Muscle of leg (tissue), 11 donors: ENCODE measurements around the gene KRTAP5-1. TPM values are rescaled to one million over a fixed set of nuclear protein-coding genes. Genes with fewer than 3 reads are reported as not detected.

Experiments
- DNase-seq: peaks from one replicate; pipeline ENCODE4 v3.0.0; 2013
- H3K27ac ChIP-seq: one replicate; pipeline ENCODE4 v1.5.1; 2013; ENCODE audit warnings: mild to moderate bottlenecking, low read length, control low read depth
- H3K27me3 ChIP-seq: one replicate; pipeline ENCODE4 v1.6.1; 2013; ENCODE audit warnings: low read length; ENCODE audit not compliant: control insufficient read depth, insufficient read depth
- H3K36me3 ChIP-seq: one replicate; pipeline ENCODE4 v1.6.1; 2013; ENCODE audit warnings: low read length; ENCODE audit not compliant: control insufficient read depth, insufficient read depth
- H3K4me1 ChIP-seq: one replicate; pipeline ENCODE4 v1.6.1; 2013; ENCODE audit warnings: low read length; ENCODE audit not compliant: control insufficient read depth, insufficient read depth
- H3K4me3 ChIP-seq: one replicate; pipeline ENCODE4 v1.5.1; 2013; ENCODE audit warnings: low read length, control low read depth
- H3K9me3 ChIP-seq: replicated peaks from 2 replicates; pipeline ENCODE4 v1.6.1; 2013; ENCODE audit warnings: low read depth, low read length; ENCODE audit not compliant: control insufficient read depth
- WGBS: methylation state at CpG from one replicate; pipeline ENCODE4 v1.1.5; 2013; ENCODE audit warnings: missing lambda C conversion rate; ENCODE audit not compliant: insufficient coverage; 5-methylcytosine and 5-hydroxymethylcytosine counted together
- polyA plus RNA-seq, 8 donors: library from polyadenylated mRNA; unstranded; fragments of 120-200 nt; gene quantifications; one replicate each; pipeline versions ENCODE4 v1.2.1 to v1.2.3, GENCODE V29; 2013; ENCODE audit warnings: inconsistent platforms in 1 of 8, low replicate concordance in 1 of 8; ENCODE audit not compliant: insufficient read length in 8 of 8, insufficient read depth in 1 of 8
- total RNA-seq: library from RNA; stranded (reverse); fragments of 120-200 nt; gene quantifications from one replicate; pipeline ENCODE4 v1.2.4, GENCODE V29; 2013

KRTAP5-1 gene
- total and polyA plus RNA-seq, 9 donors: 0.26 to 0.97 (median 0.54) TPM; not detected in 1

- H3K36me3 ChIP-seq: peaks cover 8% of the 10 kb centered on the region
- H3K4me1 ChIP-seq: peaks cover 36% of the 10 kb centered on the region
- no peak overlapping the region for H3K4me3 ChIP-seq
- H3K9me3 ChIP-seq: no peaks in the 10 kb centered on the region
- no peak overlapping the region for H3K27ac ChIP-seq
- no peak for DNase-seq
- peaks cover 36% of the 10 kb centered on the region for H3K27me3 ChIP-seq
- WGBS: 0% methylated on average over 7 of the region's 7 CpGs
These were observed 11.2 kb downstream of the KRTAP5-1 start for GRCh38 chr11:1573903-1574237.

GRCh38 chr11:1573077-1573902, 11.8 kb downstream of the KRTAP5-1 start:
- Histone ChIP-seq H3K36me3 (peaks cover 8% of the 10 kb centered on the region), H3K27ac (no peak overlapping the region), H3K9me3 (no peaks in the 10 kb centered on the region), H3K27me3 (peaks cover 36% of the 10 kb centered on the region), H3K4me3 (peak overlapping the region; percentile 31), H3K4me1 (peaks cover 37% of the 10 kb centered on the region)
- DNase-seq: no peak
- WGBS: 2% methylated on average over 24 of the region's 37 CpGs

- Histone ChIP-seq H3K4me1 (peaks cover 43% of the 10 kb centered on the region), H3K9me3 (no peaks in the 10 kb centered on the region), H3K36me3 (peaks cover 8% of the 10 kb centered on the region), H3K27me3 (peaks cover 36% of the 10 kb centered on the region), H3K4me3 (peak within 1 kb of the TSS; percentile 62), H3K27ac (no peak within 1 kb of the TSS)
- WGBS: under 1% methylated on average over 109 of the region's 124 CpGs
- DNase-seq: peak; percentile 93
These were observed 12.6 kb downstream of the KRTAP5-1 start, which contains the start of gene DUSP8 for GRCh38 chr11:1572197-1573076. Gene DUSP8, minus strand, starts transcription at chr11:1572271. Its CDS starts 6,445 bp downstream, at chr11:1565826.

- no peak overlapping the region for H3K27ac ChIP-seq
These were observed 13.3 kb downstream of the KRTAP5-1 start for GRCh38 chr11:1571760-1572196.

GRCh38 chr11:1570896-1571759, 14.0 kb downstream of the KRTAP5-1 start:
- Histone ChIP-seq H3K27me3 (peaks cover 36% of the 10 kb centered on the region), H3K4me1 (peaks cover 51% of the 10 kb centered on the region), H3K27ac (no peak overlapping the region), H3K4me3 (peak overlapping the region; percentile 62), H3K36me3 (peaks cover 10% of the 10 kb centered on the region), H3K9me3 (no peaks in the 10 kb centered on the region)
- WGBS: 3% methylated on average over 43 of the region's 58 CpGs
- peak; percentile 50 for DNase-seq

More at GRCh38 chr11:1571760-1572196, 13.3 kb downstream of the KRTAP5-1 start:
- under 1% methylated on average over 91 of the region's 91 CpGs for WGBS
- peaks cover 8% of the 10 kb centered on the region for H3K36me3 ChIP-seq
- no peaks in the 10 kb centered on the region for H3K9me3 ChIP-seq
- H3K4me1 ChIP-seq: peaks cover 47% of the 10 kb centered on the region
- DNase-seq: no peak
- peaks cover 36% of the 10 kb centered on the region for H3K27me3 ChIP-seq
- H3K4me3 ChIP-seq: peak overlapping the region; percentile 62

GRCh38 chr11:1570531-1570895, 14.6 kb downstream of the KRTAP5-1 start:
- Histone ChIP-seq H3K4me3 (no peak overlapping the region), H3K27ac (no peak overlapping the region), H3K27me3 (peaks cover 31% of the 10 kb centered on the region), H3K9me3 (no peaks in the 10 kb centered on the region), H3K4me1 (peaks cover 56% of the 10 kb centered on the region), H3K36me3 (peaks cover 13% of the 10 kb centered on the region)
- DNase-seq: no peak
- WGBS: 59% methylated on average over 6 of the region's 8 CpGs

GRCh38 chr11:1570001-1570453, 15.1 kb downstream of the KRTAP5-1 start:
- no peak overlapping the region for H3K27ac ChIP-seq
- no peaks in the 10 kb centered on the region for H3K9me3 ChIP-seq

GRCh38 chr11:1569251-1569780, 15.8 kb downstream of the KRTAP5-1 start:
- Histone ChIP-seq H3K27ac (no peak overlapping the region), H3K36me3 (peaks cover 20% of the 10 kb centered on the region), H3K4me1 (peaks cover 65% of the 10 kb centered on the region), H3K4me3 (no peak overlapping the region), H3K9me3 (no peaks in the 10 kb centered on the region), H3K27me3 (peaks cover 24% of the 10 kb centered on the region)
- WGBS: 58% methylated on average over 14 of the region's 14 CpGs
- no peak for DNase-seq

More at GRCh38 chr11:1570001-1570453, 15.1 kb downstream of the KRTAP5-1 start:
- WGBS: 48% methylated on average over 6 of the region's 11 CpGs
- no peak for DNase-seq
- Histone ChIP-seq H3K4me1 (peaks cover 60% of the 10 kb centered on the region), H3K36me3 (peaks cover 17% of the 10 kb centered on the region), H3K27me3 (peaks cover 26% of the 10 kb centered on the region), H3K4me3 (no peak overlapping the region)

GRCh38 chr11:1568441-1568911, 16.6 kb downstream of the KRTAP5-1 start:
- peaks cover 65% of the 10 kb centered on the region for H3K4me1 ChIP-seq
- no peaks in the 10 kb centered on the region for H3K9me3 ChIP-seq
- peaks cover 28% of the 10 kb centered on the region for H3K36me3 ChIP-seq
- H3K4me3 ChIP-seq: no peak overlapping the region
- H3K27me3 ChIP-seq: peaks cover 15% of the 10 kb centered on the region
- H3K27ac ChIP-seq: no peak overlapping the region
- 36% methylated on average over 13 of the region's 13 CpGs for WGBS
- no peak for DNase-seq
